ENCODE results near the gene CRYBA1. TPM values are rescaled to one million over a fixed set of nuclear protein-coding genes. Genes with fewer than 3 reads are reported as not detected.
"Not testable (repeated sequence)": the region's sequence is repeated elsewhere in the genome, so short reads cannot be mapped to it uniquely, and the experiment has no call there.

The CRYBA1 gene, protein sequence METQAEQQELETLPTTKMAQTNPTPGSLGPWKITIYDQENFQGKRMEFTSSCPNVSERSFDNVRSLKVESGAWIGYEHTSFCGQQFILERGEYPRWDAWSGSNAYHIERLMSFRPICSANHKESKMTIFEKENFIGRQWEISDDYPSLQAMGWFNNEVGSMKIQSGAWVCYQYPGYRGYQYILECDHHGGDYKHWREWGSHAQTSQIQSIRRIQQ
- total RNA-seq (2021), result not detected in 2 replicates
- Bru-seq, nascent RNA, result not detected
- BruChase-seq, experiment 1, labeled RNA remaining after a 2-hour chase, result not detected
- not detected for BruChase-seq, experiment 2, labeled RNA remaining after a 6-hour chase
- long read RNA-seq, result 0 reads

DNA sequence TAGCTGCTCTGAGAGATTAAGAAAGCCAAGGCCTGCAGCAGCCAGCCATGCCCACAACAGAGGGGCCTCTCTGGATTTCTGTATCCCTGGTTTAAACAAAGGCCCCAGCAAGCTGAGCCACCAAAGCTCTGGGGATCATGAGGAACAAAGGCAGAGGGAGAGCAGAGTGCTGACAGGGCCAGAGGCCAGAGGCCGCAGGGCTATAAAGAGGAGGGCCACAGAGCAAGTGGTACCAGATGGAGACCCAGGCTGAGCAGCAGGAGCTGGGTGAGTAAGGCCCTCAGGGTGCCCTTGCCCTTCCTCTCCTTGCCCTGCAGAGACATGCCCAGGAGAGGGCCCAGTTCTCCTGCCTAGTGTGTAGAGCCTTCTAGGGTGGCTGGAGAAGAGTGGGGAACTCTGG is at the start of gene CRYBA1:
Gene CRYBA1, plus strand, starts transcription at position 232 of the 400 bp plus-strand sequence. Its CDS starts 5 bp downstream, at position 237.
- Histone ChIP-seq H3K4me3 (ENCODE audit: low read depth, low read length, poor library complexity, severe bottlenecking) (no peak within 1 kb of the TSS), H3K9me3 (ENCODE audit: low read depth, low read length, poor library complexity, severe bottlenecking) (no peaks in the 10 kb centered on the region), H3K36me3 (ENCODE audit: insufficient read depth, low read length, poor library complexity, severe bottlenecking) (no peaks in the 10 kb centered on the region), H3K27ac (ENCODE audit: low read depth, low read length, poor library complexity, severe bottlenecking) (no peak within 1 kb of the TSS), H3K4me1 (ENCODE audit: insufficient read depth, low read length, poor library complexity, severe bottlenecking) (no peaks in the 10 kb centered on the region), H3K27me3 (replicated peaks; ENCODE audit: insufficient read depth, low read depth, low read length, poor library complexity) (no peaks in the 10 kb centered on the region)
- TF ChIP-seq EZH2 (IDR thresholded peaks at IDR 0.05; ENCODE audit: borderline replicate concordance, low read depth, low read length, poor library complexity, severe bottlenecking), result no peak
- TF ChIP-seq, protein P1, sequence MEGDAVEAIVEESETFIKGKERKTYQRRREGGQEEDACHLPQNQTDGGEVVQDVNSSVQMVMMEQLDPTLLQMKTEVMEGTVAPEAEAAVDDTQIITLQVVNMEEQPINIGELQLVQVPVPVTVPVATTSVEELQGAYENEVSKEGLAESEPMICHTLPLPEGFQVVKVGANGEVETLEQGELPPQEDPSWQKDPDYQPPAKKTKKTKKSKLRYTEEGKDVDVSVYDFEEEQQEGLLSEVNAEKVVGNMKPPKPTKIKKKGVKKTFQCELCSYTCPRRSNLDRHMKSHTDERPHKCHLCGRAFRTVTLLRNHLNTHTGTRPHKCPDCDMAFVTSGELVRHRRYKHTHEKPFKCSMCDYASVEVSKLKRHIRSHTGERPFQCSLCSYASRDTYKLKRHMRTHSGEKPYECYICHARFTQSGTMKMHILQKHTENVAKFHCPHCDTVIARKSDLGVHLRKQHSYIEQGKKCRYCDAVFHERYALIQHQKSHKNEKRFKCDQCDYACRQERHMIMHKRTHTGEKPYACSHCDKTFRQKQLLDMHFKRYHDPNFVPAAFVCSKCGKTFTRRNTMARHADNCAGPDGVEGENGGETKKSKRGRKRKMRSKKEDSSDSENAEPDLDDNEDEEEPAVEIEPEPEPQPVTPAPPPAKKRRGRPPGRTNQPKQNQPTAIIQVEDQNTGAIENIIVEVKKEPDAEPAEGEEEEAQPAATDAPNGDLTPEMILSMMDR (conservative IDR thresholded peaks at IDR 0.05; ENCODE audit: low read depth, low read length), result no peak
- no peak for DNase-seq (ENCODE audit: low spot score)
- CTCF ChIA-PET, result no interaction called here
- BruUV-seq (replicated peaks), result no TSS peak
- POLR2A ChIA-PET (ENCODE audit: low non-redundant PET), result no interaction called here
- intact Hi-C loops (cut with micrococcal nuclease; ENCODE audit: unreplicated experiment), result no loop called here

DNA sequence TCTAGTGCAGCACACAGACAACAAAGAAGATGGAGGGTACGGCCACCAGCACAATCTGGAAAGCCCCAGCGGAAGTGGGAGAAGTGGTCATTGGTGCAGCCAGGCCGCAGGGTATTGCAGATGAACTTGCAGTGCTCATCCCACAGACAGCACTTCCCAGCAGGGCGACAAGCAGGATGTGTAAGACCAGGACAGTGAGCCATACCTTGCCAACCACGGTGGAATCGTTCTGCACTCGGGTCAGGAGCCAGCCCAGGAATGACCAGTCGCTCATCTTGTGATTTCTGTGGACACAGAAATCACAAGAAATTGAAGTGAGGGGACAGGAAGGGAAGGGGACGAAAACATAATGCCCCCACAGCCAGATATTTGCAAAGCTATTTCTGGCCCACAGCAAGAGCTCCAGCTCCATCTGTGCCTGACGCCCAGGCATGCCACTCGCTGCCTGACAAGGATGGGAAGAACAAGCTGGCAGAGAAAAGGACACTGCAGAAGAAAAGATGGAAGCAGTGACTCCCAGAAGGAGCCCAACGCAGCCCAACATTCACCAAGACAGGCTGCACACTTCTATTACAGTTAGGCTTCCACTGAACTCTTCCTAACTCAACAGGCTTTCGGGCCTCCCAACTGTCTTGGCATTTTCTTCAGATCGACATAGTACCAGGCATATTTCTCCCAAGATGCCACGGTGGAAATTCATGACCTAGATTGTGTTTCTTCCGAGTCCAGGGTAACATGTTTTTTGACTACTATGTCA is 49.0 kb upstream of the CRYBA1 start:
- ChIA-PET POLR2A (ENCODE audit: low non-redundant PET) (no interaction called here), CTCF (interaction anchor here (0.6 kb wide), 1 partner anchor 153 kb away, joined by 4 read pairs; no protein-coding TSS in a partner anchor)
- Histone ChIP-seq H3K4me1 (ENCODE audit: insufficient read depth, low read length, poor library complexity, severe bottlenecking) (peaks cover 21% of the 10 kb centered on the region), H3K9me3 (ENCODE audit: low read depth, low read length, poor library complexity, severe bottlenecking) (no peaks in the 10 kb centered on the region), H3K36me3 (ENCODE audit: insufficient read depth, low read length, poor library complexity, severe bottlenecking) (no peaks in the 10 kb centered on the region), H3K27me3 (replicated peaks; ENCODE audit: insufficient read depth, low read depth, low read length, poor library complexity) (no peaks in the 10 kb centered on the region), H3K4me3 (ENCODE audit: low read depth, low read length, poor library complexity, severe bottlenecking) (no peak overlapping the region), H3K27ac (ENCODE audit: low read depth, low read length, poor library complexity, severe bottlenecking) (no peak overlapping the region)
- intact Hi-C loops (cut with micrococcal nuclease; ENCODE audit: unreplicated experiment), result no loop called here
- TF ChIP-seq, protein P1 (conservative IDR thresholded peaks at IDR 0.05; ENCODE audit: low read depth, low read length), result no peak
- no peak for TF ChIP-seq EZH2 (IDR thresholded peaks at IDR 0.05; ENCODE audit: borderline replicate concordance, low read depth, low read length, poor library complexity, severe bottlenecking)
- no TSS peak for BruUV-seq (replicated peaks)
- no peak for DNase-seq (ENCODE audit: low spot score)

DNA sequence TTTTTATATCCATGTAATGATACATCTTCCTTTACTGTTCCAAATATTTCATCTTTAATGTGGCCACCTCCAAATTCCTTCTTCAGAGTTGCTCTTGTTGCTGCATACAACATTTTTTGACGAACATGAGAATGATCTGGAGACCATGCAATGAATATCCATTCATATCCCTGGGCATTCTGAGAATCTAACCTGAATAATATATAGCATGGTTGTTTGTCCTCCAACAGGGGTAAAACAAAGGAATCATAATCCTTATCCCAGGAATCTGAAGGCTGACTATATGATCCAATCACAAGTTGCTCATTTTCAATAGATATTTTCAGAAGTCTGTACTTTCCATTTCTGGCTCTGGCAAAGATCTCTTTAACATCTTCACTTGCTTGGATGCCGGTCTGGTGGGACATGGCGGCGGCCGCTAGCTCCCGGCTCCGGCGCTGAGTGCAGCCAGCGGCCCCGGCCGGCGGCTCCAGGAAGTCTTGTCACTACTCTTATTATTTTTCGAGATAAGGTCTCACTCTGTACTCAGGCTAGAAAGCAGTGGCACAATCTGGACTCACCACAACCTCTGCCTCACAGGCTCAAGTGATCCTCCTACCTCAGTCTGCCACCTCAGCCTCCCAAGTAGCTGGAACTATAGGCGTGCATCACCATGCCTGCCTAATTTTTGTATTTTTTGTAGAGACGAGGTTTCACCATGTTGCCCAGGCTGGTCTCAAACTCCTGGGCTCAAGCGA is 42.4 kb upstream of the CRYBA1 start:
- POLR2A ChIA-PET (ENCODE audit: low non-redundant PET); DNase-seq (ENCODE audit: low spot score); BruUV-seq (replicated peaks); H3K4me1 ChIP-seq (ENCODE audit: insufficient read depth, low read length, poor library complexity, severe bottlenecking); H3K9me3 ChIP-seq (ENCODE audit: low read depth, low read length, poor library complexity, severe bottlenecking); H3K27ac ChIP-seq (ENCODE audit: low read depth, low read length, poor library complexity, severe bottlenecking); H3K4me3 ChIP-seq (ENCODE audit: low read depth, low read length, poor library complexity, severe bottlenecking); intact Hi-C loops (cut with micrococcal nuclease; ENCODE audit: unreplicated experiment); H3K27me3 ChIP-seq (replicated peaks; ENCODE audit: insufficient read depth, low read depth, low read length, poor library complexity); H3K36me3 ChIP-seq (ENCODE audit: insufficient read depth, low read length, poor library complexity, severe bottlenecking); CTCF ChIA-PET: not testable (repeated sequence)

Data from A673 (cell line).